Stimulated activated CD4-positive, alpha-beta T cell treated with anti-CD3 and anti-CD28 coated beads, Interleukin-12 subunit alpha, Interleukin-12 subunit beta, amount 100 ng/mL, for 24 hours (primary cell): ENCODE results near the gene EIF3F.

Experiments used
- DNase-seq, 2 experiments: peaks; one replicate each; pipeline ENCODE4 v3.0.0-alpha.2; 2020; ENCODE audit warnings: low read depth in 2 of 2

The EIF3F gene

DNA sequence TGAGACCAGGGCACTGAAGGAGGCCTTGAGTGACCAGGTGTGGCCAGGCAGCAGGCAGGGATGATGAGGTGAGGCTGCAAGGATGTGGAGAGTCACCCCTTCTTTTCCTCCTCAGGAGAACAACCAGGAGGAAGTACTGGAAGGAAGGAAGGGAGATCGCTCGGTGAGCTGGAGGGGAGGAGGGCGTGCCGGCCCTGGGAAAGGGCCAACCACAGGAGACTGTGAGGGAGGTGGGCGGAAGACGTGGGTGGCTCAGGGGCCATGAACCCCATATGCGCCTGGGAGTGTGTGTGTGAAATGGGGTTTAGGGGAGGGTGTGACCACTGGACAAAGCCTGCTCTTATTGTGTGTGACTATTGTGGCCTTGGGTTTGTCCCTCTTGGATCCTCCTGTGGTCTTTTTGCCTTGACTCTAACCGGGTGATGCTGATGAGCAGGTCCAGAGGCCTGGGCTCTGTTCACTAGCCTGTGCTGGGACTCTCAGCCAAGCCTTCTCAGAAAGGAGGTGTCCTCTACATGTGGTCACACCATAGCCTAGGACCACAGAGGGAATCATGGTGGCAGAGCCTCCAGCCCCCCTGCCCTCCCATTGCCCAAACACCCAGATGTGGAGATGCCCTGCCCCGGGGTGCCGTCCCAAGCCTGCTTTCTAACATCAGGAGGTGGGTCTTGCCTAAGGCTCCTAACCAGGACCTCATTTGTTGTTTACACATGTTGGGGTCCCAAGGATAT is 52.6 kb downstream of the EIF3F start:
- no peak for DNase-seq

GRCh38 chr11:8040261-8040920 is 53.3 kb downstream of the EIF3F start:
- DNase-seq, result no peak

- DNase-seq, result no peak
Measured at GRCh38 chr11:8040921-8041285, 53.8 kb downstream of the EIF3F start.

DNA sequence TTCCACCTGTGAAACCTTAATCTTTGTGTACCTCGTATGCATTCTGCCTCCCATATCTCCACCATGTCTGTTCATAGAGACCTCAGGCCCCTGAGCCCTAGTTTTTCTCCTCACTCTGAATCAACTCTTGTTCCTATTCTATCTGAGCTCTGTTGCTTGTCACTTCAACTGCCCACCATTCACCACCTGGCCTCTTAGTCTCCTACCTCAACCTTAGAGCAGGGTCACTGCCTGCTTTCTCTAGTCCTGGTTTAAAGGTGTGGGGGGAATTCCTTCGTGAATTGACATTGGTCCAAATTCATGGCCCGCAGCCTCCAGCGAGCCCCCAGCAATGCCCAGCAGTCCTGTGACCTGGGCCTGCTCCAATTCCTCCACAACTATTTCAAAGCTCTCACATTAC is 54.4 kb downstream of the EIF3F start:
- no peak for DNase-seq

GRCh38 chr11:8043756-8044155 is 56.6 kb downstream of the EIF3F start:
- DNase-seq, result no peak

DNA sequence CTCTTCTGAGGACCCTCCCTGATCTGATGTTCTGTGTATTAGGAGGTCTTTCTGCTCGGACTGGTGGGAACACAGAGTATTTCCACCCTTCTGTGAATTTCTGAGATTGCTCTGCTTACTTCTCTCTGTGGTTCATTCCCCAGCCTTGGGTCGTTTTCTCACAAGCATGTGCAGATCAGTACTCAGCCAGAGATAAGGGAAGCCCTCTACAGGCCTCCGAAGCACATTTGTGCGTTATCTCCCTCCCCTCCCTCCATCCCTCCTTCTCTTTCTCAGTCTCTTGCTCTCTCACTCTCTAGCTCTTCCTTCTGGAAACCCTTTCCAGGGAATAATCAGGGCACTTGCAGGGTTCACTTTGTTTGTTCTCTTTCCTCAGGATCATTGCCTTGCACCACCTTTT is 58.7 kb downstream of the EIF3F start:
- DNase-seq, result no peak

DNA sequence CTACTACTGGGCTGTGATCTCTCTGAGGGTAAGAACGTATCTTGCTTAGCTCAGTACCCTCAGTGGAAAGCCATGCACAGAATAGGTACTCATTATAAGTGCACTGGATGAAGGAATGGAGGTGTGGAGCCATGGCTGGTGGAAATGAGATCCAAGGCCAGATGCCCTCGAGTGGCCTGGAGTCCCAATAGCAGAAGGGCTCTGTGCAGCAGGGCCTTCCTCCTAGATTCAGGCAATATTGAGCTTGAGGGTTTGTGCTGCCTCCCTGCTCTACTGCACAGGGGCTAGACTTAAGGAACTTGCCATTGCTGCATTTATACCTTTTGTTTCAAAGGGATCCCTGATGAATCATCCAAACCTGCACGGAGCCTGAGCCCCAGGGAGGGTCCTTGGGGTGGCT is 60.2 kb downstream of the EIF3F start:
- DNase-seq, result no peak

- DNase-seq, result no peak
Measured at GRCh38 chr11:8049084-8049483, 61.9 kb downstream of the EIF3F start.
